GM19324 (cell line): ENCODE results near the gene MINDY4.
"Not testable (repeated sequence)": the region's sequence is repeated elsewhere in the genome, so short reads cannot be mapped to it uniquely, and the experiment has no call there.

Experiments
- ATAC-seq: cut with Tn5 transposase; IDR thresholded peaks from one replicate; pipeline ENCODE4 v1.9.1; 2021; ENCODE audit warnings: mild to moderate bottlenecking, moderate library complexity; ENCODE audit not compliant: unreplicated experiment, low FRiP score

Gene MINDY4

DNA sequence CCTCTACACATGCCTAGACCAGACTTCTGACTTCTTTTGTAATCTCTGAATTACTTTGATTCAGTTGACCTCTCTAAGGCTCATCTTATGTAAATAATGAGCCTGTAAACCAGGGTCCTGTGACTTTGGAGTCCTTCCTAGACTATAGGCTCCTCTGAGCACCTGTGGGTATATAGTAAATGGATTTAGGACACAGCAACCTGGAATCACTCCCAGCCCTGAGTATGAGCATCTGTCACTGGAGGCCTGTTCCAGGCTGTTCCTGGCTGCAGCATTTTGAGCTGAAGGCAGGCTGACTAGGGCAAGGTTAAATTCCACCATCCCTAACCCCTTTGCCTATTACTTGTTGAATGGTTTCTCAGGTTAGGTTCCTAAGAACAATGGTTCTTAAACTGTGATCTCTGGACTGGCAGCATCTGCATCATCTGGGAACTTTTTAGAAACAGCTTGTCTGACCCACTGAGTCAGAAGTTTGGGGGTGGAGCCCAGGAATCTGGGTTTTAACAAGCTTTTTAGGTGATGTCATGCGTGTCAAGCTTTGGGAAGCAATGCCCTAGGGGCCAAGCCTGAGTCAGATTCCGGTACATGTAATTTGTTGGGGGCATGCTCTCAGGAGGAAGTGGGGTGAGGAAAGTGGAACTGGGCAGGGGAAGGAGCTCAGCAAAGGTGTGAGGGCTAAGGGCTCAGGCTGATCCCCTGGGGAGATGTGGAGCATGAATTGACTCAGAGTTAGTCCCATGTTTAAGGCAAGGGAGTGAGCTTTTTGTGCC, 28.2 kb downstream of the MINDY4 start:
- ATAC-seq = peak; percentile 64

DNA sequence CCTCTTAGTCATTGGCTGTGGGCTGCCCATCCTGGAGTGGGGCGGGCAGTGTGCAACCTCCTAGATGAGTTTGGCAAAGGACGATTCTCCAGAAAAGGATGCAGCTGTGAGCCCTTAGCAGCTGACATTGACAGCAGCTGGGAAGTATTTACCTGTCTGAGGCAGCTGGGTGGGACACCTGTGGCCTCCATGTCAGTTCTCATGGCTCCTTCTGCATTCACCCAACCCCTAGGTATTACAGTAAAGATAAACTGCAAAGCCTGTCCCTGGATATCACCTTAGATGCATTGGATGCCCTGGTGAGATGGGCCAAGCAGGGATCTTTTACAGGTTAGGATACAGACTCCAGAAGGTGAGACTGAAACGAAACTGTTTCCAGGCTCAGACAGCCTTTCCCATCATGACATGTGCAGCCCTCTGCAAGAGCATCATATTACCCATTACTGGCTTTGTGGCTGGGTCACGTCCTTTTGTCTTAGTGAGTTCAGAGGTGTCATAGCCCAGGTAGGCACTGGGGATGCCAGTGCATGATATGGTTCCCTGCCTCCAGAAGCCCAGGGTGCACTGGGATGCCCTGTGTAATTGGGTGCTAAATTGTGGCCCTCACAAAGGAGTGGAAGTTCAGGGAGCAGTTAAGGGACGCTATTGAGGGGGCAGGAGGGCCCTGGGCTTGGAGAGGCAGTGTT, 28.9 kb downstream of the MINDY4 start:
- no peak for ATAC-seq

DNA sequence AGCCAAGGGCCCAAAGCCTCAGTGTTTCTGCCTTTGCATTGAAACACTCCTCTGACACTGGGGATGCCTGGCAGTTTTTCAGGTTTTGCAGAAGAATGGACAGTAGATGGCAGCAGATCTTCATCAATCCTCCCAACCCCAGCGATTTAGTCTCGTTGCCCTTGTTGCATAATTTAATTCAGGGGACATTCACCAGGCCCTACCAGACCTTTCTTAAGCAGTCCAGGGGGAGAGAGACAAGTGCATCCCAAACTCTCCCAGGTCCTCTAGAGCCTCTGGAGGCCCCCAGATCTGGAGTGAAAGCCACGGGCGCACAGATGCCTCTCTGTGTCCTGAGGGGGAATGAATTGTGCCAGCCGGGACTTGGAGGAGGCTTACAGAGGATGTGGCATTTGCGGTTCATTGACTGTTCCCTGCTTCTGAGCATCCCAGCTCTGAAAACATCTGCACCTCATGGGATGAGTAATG, 29.6 kb downstream of the MINDY4 start:
- peak; percentile 26 for ATAC-seq

DNA sequence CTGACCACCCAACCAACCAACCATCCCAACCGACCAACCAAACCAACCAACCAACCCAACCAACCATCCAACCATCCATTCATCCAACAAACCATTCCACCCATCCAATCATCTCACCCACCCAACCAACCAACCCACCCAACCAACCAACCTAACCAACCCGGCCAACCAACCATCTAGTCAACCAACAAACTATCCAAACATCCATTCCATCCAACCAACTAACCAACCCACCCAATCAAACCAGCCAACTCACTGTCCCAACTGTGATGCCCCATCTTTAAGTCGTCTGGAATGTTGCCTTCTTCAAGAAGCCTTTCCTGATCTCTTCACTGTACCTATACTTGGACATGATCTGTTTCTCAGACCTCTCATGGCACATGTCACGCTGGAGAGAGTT, 31.6 kb downstream of the MINDY4 start:
- ATAC-seq = no peak

DNA sequence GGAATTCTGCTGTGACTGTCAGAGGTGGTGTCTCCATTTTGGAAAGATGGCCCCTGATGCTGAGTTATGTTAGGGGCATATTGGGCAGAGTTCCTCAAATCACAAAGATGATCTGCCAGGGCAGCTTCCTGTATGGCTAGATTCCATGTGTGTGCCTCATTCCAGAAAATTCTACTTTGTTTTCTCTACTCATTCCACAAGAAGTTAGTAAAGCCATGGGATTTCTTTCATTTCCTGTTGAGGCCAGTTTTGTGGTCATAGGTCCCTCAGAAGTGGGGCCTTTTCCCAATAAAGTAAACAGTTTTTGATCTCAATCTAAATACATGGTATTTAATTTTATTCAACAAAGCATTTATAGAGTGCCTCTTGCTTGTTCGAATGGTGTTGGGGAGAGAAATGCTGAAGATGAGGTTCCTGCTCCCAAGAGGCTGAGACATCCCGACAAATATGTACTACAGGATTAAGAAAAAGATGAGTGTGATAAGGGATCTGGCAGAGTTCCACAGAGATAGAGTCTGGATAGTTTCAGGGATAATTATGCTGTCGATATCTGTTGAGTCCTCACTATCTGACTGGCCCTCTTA, 33.0 kb downstream of the MINDY4 start:
- ATAC-seq = no peak

DNA sequence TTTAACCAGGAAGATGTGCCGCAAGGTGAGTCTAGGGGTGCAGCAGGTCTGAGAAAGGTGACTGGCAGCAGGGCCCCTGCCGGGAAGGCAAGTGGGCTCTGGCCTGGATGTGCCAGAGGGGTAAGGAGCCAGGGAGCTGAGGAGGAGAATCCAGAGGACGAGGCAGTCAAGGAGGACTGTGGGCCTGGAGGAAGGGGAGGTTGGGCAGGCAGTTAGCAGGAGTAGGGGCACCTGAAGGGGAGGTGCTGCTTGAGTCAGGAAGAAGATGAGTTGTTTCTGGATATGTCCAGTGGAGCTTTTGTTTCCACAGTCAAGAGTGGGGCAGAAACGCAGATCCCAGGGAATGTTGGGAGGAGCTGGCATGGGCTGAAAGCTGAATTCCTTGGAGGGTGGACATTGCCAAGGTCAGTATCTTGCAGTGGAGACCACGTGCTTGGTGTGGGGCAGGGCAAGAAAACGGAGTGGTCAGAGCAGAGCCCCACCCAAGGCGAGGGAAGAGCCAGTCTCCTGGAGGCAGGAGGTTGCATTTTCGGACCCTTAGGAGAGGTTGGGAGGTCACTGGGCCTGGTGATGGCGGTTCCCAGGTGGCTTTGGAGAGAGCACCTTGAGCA, 34.0 kb downstream of the MINDY4 start:
- ATAC-seq = no peak

DNA sequence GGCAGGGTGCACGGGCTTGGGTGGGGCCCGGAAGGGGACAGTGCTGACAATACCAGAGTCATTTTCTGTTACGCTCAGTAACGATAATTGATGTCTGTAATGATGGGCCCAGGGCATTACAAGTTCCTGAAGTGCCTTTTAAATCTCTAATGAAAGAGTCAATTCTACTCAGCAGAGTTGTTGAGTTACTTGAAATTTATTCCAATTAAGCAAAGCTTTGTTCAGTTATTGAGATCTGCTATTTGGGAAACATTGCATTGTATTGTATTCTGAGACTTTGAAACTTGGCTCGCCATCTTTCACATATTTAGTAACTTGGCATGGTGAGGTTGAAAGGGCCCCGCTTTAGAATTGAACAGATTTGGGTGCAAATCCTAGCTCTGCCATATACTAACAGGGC, 34.7 kb downstream of the MINDY4 start:
- ATAC-seq = no peak

DNA sequence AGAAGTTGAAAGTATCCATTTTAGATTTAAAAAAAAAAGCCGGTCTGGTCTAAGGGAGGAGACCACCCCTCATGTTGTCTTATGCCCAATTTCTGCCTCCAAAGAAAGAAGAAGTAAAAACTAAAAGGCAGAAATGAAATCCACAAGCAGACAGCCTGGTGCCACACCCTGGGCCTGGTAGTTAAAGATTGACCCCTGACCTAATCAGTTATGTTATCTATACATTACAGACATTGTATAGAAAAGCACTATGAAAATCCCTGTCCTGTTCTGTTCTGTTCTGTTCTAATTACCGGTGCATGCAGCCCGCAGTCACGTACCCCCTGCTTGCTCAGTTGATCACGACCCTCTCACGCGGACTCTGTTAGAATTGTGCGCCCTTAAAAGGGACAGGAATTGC, 36.3 kb downstream of the MINDY4 start:
- ATAC-seq = not testable (repeated sequence)

DNA sequence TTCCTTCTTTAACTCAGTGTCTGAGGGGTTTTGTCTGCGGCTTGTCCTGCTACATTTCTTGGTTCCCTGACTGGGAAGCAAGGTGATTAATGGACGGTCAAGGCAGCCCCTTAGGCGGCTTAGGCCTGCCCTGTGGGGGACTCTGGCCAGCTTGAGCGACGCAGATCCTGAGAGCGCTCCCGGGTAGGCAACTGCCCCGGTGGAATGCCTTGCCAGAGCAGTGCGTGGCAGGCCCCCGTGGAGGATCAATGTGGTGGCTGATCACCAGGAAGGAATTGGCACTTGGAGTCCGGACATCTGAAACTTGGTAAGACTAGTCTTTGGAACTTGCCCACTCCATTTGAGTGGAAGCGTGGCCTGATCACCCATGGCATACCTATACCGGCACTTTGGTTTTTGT, 36.7 kb downstream of the MINDY4 start:
- not testable (repeated sequence) for ATAC-seq

DNA sequence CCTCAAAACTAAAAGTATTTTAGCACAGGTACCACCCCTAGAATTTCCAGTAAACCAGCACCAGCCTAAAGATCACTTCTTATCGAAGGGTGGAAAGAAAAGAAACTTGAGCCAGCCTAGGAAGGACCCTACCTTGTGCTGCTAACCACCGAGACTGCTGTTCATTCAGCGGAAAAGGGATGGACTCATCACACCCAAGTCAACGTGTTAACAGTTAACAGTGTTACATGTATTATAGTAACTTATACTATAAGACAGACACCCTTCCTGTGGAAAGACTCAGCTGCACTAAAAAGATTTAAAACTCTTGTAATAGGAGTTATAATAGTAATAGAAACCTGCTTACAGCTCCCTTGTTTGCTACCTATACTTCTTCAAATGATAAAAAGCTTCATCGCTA, 39.8 kb downstream of the MINDY4 start:
- no peak for ATAC-seq

DNA sequence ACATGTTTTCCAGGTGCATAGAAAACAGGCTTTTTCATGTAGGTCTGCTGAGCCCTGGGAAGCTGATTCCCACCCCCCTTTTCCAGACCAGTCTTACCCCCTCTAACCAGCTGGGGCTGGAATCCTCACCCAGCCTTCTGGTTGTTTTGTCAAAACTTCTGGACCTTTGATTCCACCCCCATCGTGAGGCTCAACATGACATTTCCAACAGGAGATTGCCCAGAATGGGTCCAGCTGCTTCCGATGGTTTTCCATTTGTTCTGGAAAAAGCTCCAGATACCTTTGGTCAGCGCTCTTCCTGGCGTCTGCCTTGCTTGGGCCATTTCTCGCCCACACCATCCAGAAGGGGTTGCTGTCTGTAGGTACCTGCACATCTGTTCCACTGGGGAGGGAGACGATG, 41.5 kb downstream of the MINDY4 start:
- ATAC-seq = no peak

DNA sequence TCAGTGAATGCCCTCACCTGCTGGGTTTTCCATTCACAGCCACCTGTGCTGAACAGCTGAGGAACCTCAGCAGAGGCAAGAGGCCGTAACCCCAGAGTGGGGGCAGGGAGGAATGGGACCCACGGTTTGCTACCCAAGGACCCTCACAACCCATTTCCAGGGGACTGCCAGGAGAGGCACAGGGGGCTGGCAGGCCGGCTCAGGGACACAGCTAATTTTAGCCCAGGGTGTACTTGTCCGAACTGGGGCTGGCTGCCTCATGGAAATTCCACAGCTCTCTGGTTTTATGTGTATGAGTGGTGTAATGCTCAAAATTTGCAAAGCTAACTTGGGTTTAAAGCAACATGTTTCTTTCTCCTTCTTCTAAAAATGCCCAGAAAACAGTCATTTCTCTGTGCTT, 42.2 kb downstream of the MINDY4 start:
- no peak for ATAC-seq

DNA sequence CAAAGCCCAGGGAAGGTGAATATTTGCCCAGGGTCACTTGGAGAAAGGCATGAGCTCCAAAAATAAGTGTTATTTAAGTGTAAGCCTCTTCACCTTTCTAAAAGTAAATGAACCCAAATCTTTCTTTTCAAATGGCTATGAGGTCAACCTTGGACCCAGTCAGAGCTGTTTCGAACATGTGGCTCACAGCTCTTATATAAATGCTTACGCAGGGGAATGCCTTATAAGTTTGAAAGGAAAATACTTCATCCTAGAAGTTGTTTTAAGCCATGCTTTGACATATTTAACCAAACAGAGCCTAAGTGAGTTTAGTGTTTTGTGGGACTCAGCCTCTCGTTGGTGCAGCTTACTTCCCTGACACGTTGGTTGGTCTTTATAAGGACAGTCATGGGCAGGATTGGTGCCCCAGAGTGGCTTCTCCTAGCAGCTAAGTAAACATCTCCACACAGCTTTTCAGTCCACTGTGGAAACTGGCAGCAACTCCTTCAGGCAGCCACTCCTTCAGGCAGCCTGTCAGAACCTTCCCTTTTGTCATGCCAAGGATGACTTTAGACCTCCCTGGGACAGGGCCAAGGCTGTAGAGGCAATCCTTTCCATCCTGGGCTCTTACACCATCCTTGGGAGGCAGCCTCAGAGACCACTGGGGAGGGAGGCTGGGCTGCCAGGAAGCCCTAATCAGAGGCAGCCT, 43.6 kb downstream of the MINDY4 start:
- ATAC-seq = no peak

DNA sequence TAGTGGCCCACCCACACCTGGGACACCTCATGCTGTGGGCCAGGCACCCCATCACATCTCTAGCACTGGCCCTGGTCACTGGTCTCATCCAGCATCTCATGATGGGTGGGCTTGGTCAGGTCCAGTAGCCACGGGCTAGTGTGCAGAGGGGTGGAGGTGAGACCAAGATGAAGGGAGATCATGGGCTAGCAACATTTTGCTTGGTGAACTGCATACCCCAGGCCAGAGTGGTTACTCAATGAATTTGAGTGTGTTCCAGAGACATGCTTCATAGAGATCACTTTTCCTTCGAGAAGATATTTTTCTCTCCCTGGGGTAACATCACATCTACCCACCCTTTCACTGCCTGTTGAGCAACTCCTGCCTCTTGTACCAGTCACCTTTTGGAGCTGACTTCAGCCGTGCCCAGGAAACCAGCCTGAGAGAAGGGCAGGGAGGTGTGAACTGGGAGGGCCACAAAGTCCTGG, 44.2 kb downstream of the MINDY4 start:
- no peak for ATAC-seq

DNA sequence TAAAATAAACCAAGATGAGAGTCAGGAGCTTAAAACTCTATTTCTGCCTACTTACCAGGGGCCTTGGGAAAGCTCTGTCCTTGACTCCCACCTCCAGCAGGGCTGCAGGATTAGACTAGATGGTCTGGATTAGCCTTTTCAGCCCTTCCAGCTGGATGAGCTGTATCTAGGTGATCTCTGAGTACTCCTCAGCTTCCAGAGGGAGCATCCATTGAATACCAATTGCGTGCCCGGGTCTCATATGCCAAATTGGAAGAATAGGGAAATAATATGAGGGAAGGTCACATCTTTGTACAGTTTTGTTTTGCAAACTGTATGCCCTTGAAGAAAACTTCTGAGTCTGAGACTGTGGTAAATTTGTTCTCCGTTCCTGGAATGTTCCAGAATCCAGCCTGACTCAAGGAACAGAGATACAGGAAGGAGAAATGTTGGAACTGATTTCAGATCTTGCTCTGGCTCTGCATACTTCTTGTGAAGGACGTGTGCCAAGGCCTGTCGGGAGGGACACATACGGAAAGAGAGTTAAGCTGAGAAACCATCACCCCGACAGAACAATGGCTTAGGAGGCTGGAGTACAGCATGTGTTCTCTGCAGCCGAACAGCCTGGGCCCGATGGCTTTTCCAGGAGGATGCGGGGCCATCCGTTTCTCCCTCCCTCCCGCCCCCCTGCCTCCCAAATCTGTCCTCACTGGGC, 44.9 kb downstream of the MINDY4 start:
- no peak for ATAC-seq

DNA sequence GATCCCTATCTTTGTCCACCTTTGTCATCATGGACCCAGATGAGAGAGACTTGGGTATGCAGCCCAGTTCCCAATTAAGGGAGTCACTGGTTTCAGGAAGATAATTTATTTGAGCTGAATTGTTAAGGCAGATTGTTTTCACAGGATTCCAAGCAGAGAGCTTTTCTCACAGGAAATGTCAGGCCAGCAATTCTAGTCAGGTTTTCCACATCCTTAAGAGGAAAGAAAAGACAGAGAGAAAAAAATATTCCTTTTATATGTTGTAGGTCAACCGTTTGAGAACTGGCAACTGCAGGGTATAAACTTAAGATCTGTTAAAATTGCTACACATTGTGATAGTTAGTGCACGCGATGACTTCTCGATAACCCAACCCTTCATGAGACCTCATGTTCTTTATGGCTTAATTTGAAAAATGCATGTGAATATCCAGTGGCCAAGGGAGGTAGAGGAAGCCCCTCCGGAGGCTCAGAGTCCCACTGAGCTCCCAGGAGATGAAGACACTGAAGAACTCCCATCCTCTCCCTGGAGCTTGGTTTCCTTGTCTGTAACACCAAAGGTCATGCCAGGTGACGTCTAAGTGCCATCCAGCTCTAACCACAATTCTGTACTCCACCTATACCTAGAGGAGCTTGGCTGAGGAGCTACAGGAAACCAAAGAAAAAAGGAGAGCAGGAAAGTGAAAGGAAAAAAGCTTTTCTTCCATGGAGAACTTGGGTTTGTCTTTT, 45.6 kb downstream of the MINDY4 start:
- no peak for ATAC-seq

DNA sequence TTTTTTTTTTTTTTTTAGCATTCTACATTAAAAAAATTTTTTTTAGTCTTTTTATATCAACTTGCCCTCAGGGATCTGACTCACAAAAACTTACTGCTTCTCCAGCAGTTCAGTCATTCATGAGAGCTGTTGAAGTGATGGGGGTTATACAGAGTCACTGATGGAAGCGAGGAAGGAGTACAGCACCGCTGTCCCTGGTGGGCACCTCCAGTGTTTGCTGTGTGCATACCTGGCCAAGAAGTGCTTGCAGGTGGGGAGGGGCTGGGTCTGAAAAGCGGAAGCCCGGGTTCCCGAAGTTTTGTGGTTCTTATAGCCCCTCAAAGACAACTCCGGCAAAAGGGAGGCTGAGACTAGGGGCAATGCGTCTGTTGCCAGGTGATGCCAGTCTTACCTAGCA, 46.2 kb downstream of the MINDY4 start:
- no peak for ATAC-seq

DNA sequence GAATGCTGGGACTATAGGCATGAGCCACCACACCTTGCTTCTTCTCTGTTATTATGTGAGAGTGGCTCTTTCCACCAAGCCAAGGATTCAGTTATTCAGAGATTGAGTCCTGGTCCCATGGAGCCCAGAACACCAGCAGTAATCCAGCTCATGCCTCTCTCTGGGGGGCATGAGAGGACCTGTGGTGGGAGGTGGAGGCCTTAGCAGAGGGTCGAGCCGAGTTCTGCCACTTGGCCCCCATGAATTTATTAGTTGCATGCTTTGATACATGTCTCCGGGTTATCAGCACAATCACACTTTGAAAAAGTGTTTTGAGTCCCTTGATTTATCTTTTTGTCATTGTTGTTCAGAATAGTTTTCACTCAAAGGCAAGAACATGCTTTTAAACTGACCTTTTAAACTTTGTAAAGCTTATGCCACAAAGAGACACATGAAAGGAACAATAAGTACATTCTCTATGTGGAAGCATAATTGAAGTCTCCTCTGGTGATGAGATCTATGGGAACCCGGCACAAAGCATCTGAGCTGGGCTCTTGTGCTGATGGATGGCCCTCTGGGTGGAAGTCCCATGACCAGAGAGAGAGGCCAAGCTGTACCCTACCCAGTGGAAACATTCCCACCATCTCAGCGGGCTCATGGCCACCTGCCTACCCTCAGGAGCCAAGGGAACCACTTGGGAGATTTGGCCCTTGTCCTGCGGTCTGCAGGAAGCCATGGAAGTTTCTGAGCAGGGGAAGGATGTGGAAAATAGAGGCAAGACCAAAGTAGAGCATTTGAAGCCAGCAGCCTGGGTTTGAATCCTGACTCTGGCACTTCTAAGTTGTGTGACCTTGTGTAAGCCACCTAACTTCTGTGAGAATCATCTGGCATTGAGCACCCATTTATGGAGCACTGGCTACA, 53.9 kb downstream of the MINDY4 start:
- ATAC-seq = no peak
